ENCODE data around the gene UQCRC1. TPM values are rescaled to one million over a fixed set of nuclear protein-coding genes. Genes with fewer than 3 reads are reported as not detected.

The UQCRC1 gene
- 194 TPM for total RNA-seq

GRCh38 chr3:48609088-48610005, at the start of gene UQCRC1:
Gene UQCRC1, minus strand, starts transcription at chr3:48609646. Its CDS starts 26 bp downstream, at chr3:48609620.

GRCh38 chr3:48635222-48636021, 26.0 kb upstream of the UQCRC1 start, which contains the start of gene SLC26A6:
Gene SLC26A6, minus strand, starts transcription at chr3:48635461. Its CDS starts 68 bp downstream, at chr3:48635393.

GRCh38 chr3:48621461-48621869, 12.0 kb upstream of the UQCRC1 start, which contains the start of gene TMEM89:
Gene TMEM89, minus strand, starts transcription at chr3:48621769. Its CDS starts 13 bp downstream, at chr3:48621756.

GRCh38 chr3:48595075-48595525, 14.3 kb downstream of the UQCRC1 start, which contains the start of gene COL7A1:
Gene COL7A1, minus strand, starts transcription at chr3:48595329. Its CDS starts 170 bp downstream, at chr3:48595159.

GRCh38 chr3:48563382-48563918, 46.0 kb downstream of the UQCRC1 start, which contains the start of gene UCN2:
Gene UCN2, minus strand, starts transcription at chr3:48563781. Its CDS starts 657 bp downstream, at chr3:48563124.

GRCh38 chr3:48556796-48557626, 52.4 kb downstream of the UQCRC1 start, which contains the start of gene PFKFB4:
Gene PFKFB4, minus strand, starts transcription at chr3:48556803. Its CDS starts 26 bp downstream, at chr3:48556777.

Small RNAs within 50 kb of the gene (small RNA-seq; reads per million reads assigned to genes)
- not detected for gene MIR6823

Other genes starting within 250 kb of the UQCRC1 start
- gene FBXW12, start 237.4 kb downstream of the UQCRC1 start, total RNA-seq = 1.8 TPM
- gene PLXNB1, start 179.6 kb downstream of the UQCRC1 start, total RNA-seq = 89.0 TPM
- 10.1 TPM for gene CCDC51, start 169.5 kb downstream of the UQCRC1 start, total RNA-seq
- 114 TPM for gene TMA7, start 169.4 kb downstream of the UQCRC1 start, total RNA-seq
- 7.6 TPM for gene ATRIP, start 162.9 kb downstream of the UQCRC1 start, total RNA-seq
- 56.1 TPM for gene SHISA5, start 105.5 kb downstream of the UQCRC1 start, total RNA-seq
- 20.8 TPM for gene PFKFB4, start 52.8 kb downstream of the UQCRC1 start, total RNA-seq
- gene UCN2, start 45.9 kb downstream of the UQCRC1 start, total RNA-seq = not detected
- 3.5 TPM for gene COL7A1, start 14.3 kb downstream of the UQCRC1 start, total RNA-seq
- gene TMEM89, start 12.1 kb upstream of the UQCRC1 start, total RNA-seq = not detected
- gene SLC26A6, start 25.8 kb upstream of the UQCRC1 start, total RNA-seq = 7.6 TPM
- gene CELSR3, start 53.2 kb upstream of the UQCRC1 start, total RNA-seq = 30.4 TPM
- gene NCKIPSD, start 76.3 kb upstream of the UQCRC1 start, total RNA-seq = 9.2 TPM
- gene IP6K2, start 107.6 kb upstream of the UQCRC1 start, total RNA-seq = 94.6 TPM
- 38.8 TPM for gene PRKAR2A, start 238.2 kb upstream of the UQCRC1 start, total RNA-seq